ENCODE measurements around the gene CRYBA4.

Gene CRYBA4

GRCh38 chr22:26621663-26622062 lies at the start of gene CRYBA4:
CRYBA4 (plus strand) TSS chr22:26621963; CDS start chr22:26622597, 634 bp downstream.
- DNase-seq, result no peak

- peak; percentile 94 for DNase-seq
Observed at GRCh38 chr22:26573026-26573662, 48.6 kb upstream of the CRYBA4 start.

- DNase-seq, result no peak
Observed at GRCh38 chr22:26574001-26574723, 47.6 kb upstream of the CRYBA4 start.

- peak; percentile 49 for DNase-seq
Observed at GRCh38 chr22:26576026-26576680, 45.6 kb upstream of the CRYBA4 start.

GRCh38 chr22:26577081-26577480 lies 44.7 kb upstream of the CRYBA4 start:
- DNase-seq, result no peak

GRCh38 chr22:26579331-26579886 lies 42.4 kb upstream of the CRYBA4 start:
- DNase-seq, result peak; percentile 80 to 85

GRCh38 chr22:26580240-26580962 lies 41.4 kb upstream of the CRYBA4 start:
- DNase-seq, result no peak

GRCh38 chr22:26581026-26581425 lies 40.7 kb upstream of the CRYBA4 start:
- no peak for DNase-seq

- DNase-seq, result no peak
Observed at GRCh38 chr22:26581633-26582168, 40.1 kb upstream of the CRYBA4 start.

- DNase-seq, result no peak
Observed at GRCh38 chr22:26584010-26584409, 37.8 kb upstream of the CRYBA4 start.

GRCh38 chr22:26585104-26585790 lies 36.5 kb upstream of the CRYBA4 start:
- DNase-seq, result peak; percentile 2 to 6

GRCh38 chr22:26586556-26587325 lies 35.0 kb upstream of the CRYBA4 start:
- no peak for DNase-seq

GRCh38 chr22:26587991-26588613 lies 33.7 kb upstream of the CRYBA4 start:
- DNase-seq, result no peak

- no peak for DNase-seq
Observed at GRCh38 chr22:26588729-26589366, 32.9 kb upstream of the CRYBA4 start.

GRCh38 chr22:26589367-26589844 lies 32.4 kb upstream of the CRYBA4 start:
- DNase-seq, result peak; percentile 3 to 10

GRCh38 chr22:26589845-26590736 lies 31.7 kb upstream of the CRYBA4 start, which contains the start of gene TPST2:
TPST2 (minus strand) TSS chr22:26590132; CDS start chr22:26541630, 48,502 bp downstream.
- DNase-seq, result peak; percentile 55 to 60

GRCh38 chr22:26592421-26592891 lies 29.3 kb upstream of the CRYBA4 start:
- peak; percentile 56 to 57 for DNase-seq

GRCh38 chr22:26593763-26594162 lies 28.0 kb upstream of the CRYBA4 start:
- no peak for DNase-seq

GRCh38 chr22:26597026-26597425 lies 24.7 kb upstream of the CRYBA4 start:
- DNase-seq, result no peak

Data from Kasumi-1 (cell line).